Neural cell (in vitro differentiated cells): ENCODE results near the gene MRPL23. TPM values are rescaled to one million over a fixed set of nuclear protein-coding genes. Genes with fewer than 3 reads are reported as not detected.

Experiments used
- H2AFZ ChIP-seq: fragments of 200-600, 300-800 bp; sonication (generic), shearing (Covaris generic); 2 replicates; pipeline ENCODE4 v1.6.0; 2014; ENCODE audit warnings: low read depth, mild to moderate bottlenecking, antibody characterized with exemption, low read length, moderate library complexity
- H3F3A ChIP-seq: fragments of 200-600 bp; shearing (Covaris generic); 2 replicates; pipeline ENCODE4 v1.6.1; 2016; ENCODE audit warnings: mild to moderate bottlenecking, moderate library complexity, mixed read lengths, antibody characterized with exemption, low read length; ENCODE audit not compliant: insufficient read depth, poor library complexity, severe bottlenecking
- H3K27ac ChIP-seq: fragments of 200-600, 300-800 bp; sonication (generic), shearing (Covaris generic); 2 replicates; pipeline ENCODE4 v1.5.1; 2014; ENCODE audit warnings: mild to moderate bottlenecking, low read length, moderate library complexity
- H3K27me3 ChIP-seq: fragments of 300-800, 200-600 bp; sonication (generic), shearing (Covaris generic); 2 replicates; pipeline ENCODE4 v1.6.0; 2014; ENCODE audit warnings: mild to moderate bottlenecking, low read depth, low read length, moderate library complexity; ENCODE audit not compliant: insufficient read depth
- H3K36me3 ChIP-seq: fragments of 300-800, 200-600 bp; sonication (generic), shearing (Covaris generic); 2 replicates; pipeline ENCODE4 v1.5.1; 2014; ENCODE audit warnings: mild to moderate bottlenecking, antibody characterized with exemption, low read length, moderate library complexity; ENCODE audit not compliant: insufficient read depth
- H3K4me2 ChIP-seq: fragments of 300-800, 200-600 bp; sonication (generic), shearing (Covaris generic); 2 replicates; pipeline ENCODE4 v1.6.0; 2014; ENCODE audit warnings: mild to moderate bottlenecking, low read length
- H3K4me3 ChIP-seq: fragments of 300-800, 200-600 bp; sonication (generic), shearing (Covaris generic); 2 replicates; pipeline ENCODE4 v1.5.1; 2014; ENCODE audit warnings: mild to moderate bottlenecking, low read length, moderate library complexity
- H3K79me2 ChIP-seq: fragments of 200-600 bp; shearing (Covaris generic); replicated peaks from 2 replicates; pipeline ENCODE4 v1.6.0; 2014; ENCODE audit warnings: mild to moderate bottlenecking, low read length, moderate library complexity; ENCODE audit not compliant: insufficient read depth
- H3K9ac ChIP-seq: fragments of 300-800, 200-600 bp; sonication (generic), shearing (Covaris generic); 2 replicates; pipeline ENCODE4 v1.6.1; 2016; ENCODE audit warnings: mild to moderate bottlenecking, low read length, mixed read lengths
- H3K9me2 ChIP-seq: fragments of 200-600 bp; shearing (Covaris generic); 2 replicates; pipeline ENCODE4 v1.6.1; 2016; ENCODE audit warnings: mild to moderate bottlenecking, low read length, mixed read lengths; ENCODE audit not compliant: insufficient read depth
- H3K9me3 ChIP-seq: fragments of 200-600, 300-800 bp; sonication (generic), shearing (Covaris generic); 2 replicates; pipeline ENCODE4 v1.6.1; 2016; ENCODE audit warnings: mild to moderate bottlenecking, mixed run types, low read length, moderate library complexity, mixed read lengths
- H4K20me1 ChIP-seq: fragments of 200-600 bp; shearing (Covaris generic); 2 replicates; pipeline ENCODE4 v1.6.1; 2016; ENCODE audit warnings: mild to moderate bottlenecking, mixed run types; ENCODE audit not compliant: insufficient read depth
- CTCF ChIP-seq: fragments of 450-650 bp; IDR thresholded peaks from 2 replicates; pipeline ENCODE4 v1.5.1; 2014; ENCODE audit warnings: antibody characterized with exemption, mild to moderate bottlenecking, moderate library complexity; ENCODE audit not compliant: poor library complexity, severe bottlenecking
- EP300 ChIP-seq: fragments of 450-650 bp; conservative IDR thresholded peaks from 2 replicates; pipeline ENCODE4 v1.6.1; 2014; ENCODE audit warnings: antibody characterized with exemption, mild to moderate bottlenecking, moderate library complexity; ENCODE audit not compliant: poor library complexity, severe bottlenecking
- EZH2 ChIP-seq: fragments of 200-600, 300-800 bp; shearing (Covaris generic), sonication (generic); IDR thresholded peaks from 2 replicates; pipeline ENCODE4 v1.6.1; 2014; ENCODE audit warnings: antibody characterized with exemption, low read length, borderline replicate concordance, mild to moderate bottlenecking; ENCODE audit not compliant: insufficient read depth, poor library complexity, severe bottlenecking
- MXI1 ChIP-seq: fragments of 450-650 bp; conservative IDR thresholded peaks from 2 replicates; pipeline ENCODE4 v1.6.1; 2014; ENCODE audit warnings: antibody characterized with exemption, mild to moderate bottlenecking; ENCODE audit not compliant: poor library complexity, severe bottlenecking
- POLR2AphosphoS5 ChIP-seq: IDR thresholded peaks from 2 replicates; pipeline ENCODE4 v1.6.1; 2012
- RAD21 ChIP-seq: fragments of 450-650 bp; conservative IDR thresholded peaks from 2 replicates; pipeline ENCODE4 v1.6.1; 2014; ENCODE audit warnings: antibody characterized with exemption, mild to moderate bottlenecking, moderate library complexity
- REST ChIP-seq: IDR thresholded peaks from 2 replicates; pipeline ENCODE4 v1.6.1; 2012; ENCODE audit warnings: borderline replicate concordance
- SMC3 ChIP-seq: fragments of 450-650 bp; conservative IDR thresholded peaks from 2 replicates; pipeline ENCODE4 v1.6.1; 2014; ENCODE audit warnings: antibody characterized with exemption, mild to moderate bottlenecking, moderate library complexity; ENCODE audit not compliant: poor library complexity
- TAF1 ChIP-seq: IDR thresholded peaks from 2 replicates; pipeline ENCODE4 v1.6.1; 2012; ENCODE audit warnings: low read depth
- polyA plus RNA-seq: library from polyadenylated mRNA; depleted of rRNA; stranded (reverse); fragments of >200 nt; gene quantifications from 2 replicates; pipeline ENCODE4 v1.2.3, GENCODE V29; 2014

The MRPL23 gene
- polyA plus RNA-seq, 1 donor from 2014 or later, result 154 TPM

- Histone ChIP-seq H3K9me3 (no peaks in the 10 kb centered on the region), H4K20me1 (no peaks in the 10 kb centered on the region), H3K27ac (no peak overlapping the region), H3K9ac (no peak overlapping the region), H2AFZ (no peak overlapping the region), H3F3A (no peaks in the 10 kb centered on the region), H3K9me2 (no peaks in the 10 kb centered on the region), H3K4me3 (no peak overlapping the region), H3K36me3 (no peaks in the 10 kb centered on the region), H3K79me2 (no peaks in the 10 kb centered on the region), H3K27me3 (no peaks in the 10 kb centered on the region), H3K4me2 (no peak overlapping the region)
- TF ChIP-seq SMC3, result no peak
- no peak for TF ChIP-seq MXI1
- TF ChIP-seq EP300, result no peak
- TF ChIP-seq REST, result no peak
- no peak for TF ChIP-seq TAF1
- TF ChIP-seq CTCF, result no peak
- no peak for TF ChIP-seq RAD21
- TF ChIP-seq EZH2, result no peak
- TF ChIP-seq POLR2AphosphoS5, result no peak
Observed at GRCh38 chr11:1968454-1969002, 21.4 kb downstream of the MRPL23 start.

GRCh38 chr11:1969035-1969434, 21.9 kb downstream of the MRPL23 start:
- H2AFZ ChIP-seq, result no peak overlapping the region
- no peaks in the 10 kb centered on the region for H3K79me2 ChIP-seq
- H3K36me3 ChIP-seq, result no peaks in the 10 kb centered on the region
- no peaks in the 10 kb centered on the region for H3K27me3 ChIP-seq
- H4K20me1 ChIP-seq, result no peaks in the 10 kb centered on the region
- no peaks in the 10 kb centered on the region for H3K9me3 ChIP-seq
- no peaks in the 10 kb centered on the region for H3F3A ChIP-seq
- TF ChIP-seq RAD21, result no peak
- no peak for TF ChIP-seq POLR2AphosphoS5
- no peak for TF ChIP-seq SMC3
- TF ChIP-seq MXI1, result no peak
- no peak for TF ChIP-seq TAF1
- no peak for TF ChIP-seq REST
- no peak for TF ChIP-seq EZH2
- no peak for TF ChIP-seq EP300
- TF ChIP-seq CTCF, result no peak
- no peak overlapping the region for H3K27ac ChIP-seq
- H3K9me2 ChIP-seq, result no peaks in the 10 kb centered on the region
- H3K9ac ChIP-seq, result no peak overlapping the region
- H3K4me3 ChIP-seq, result no peak overlapping the region
- no peak overlapping the region for H3K4me2 ChIP-seq
